Stimulated activated memory B cell treated with anti-CD40 and anti-IgM and Interleukin-4, amounts not matched to agents 10 μg/mL and 1 μg/mL and 100 μg/mL, for 72 hours (primary cell): ENCODE results near the gene TRMT112.
A peak's percentile ranks its signal among the peaks of the same experiment; 100 is the strongest.

Experiments used
- ATAC-seq: fragments of 150-1000 bp; cut with Tn5 transposase; 2 replicates; pipeline ENCODE4 v1.10.0; 2021
- H3K27ac Mint-ChIP-seq: one replicate; pipeline ENCODE4 v1.8.0; 2022; ENCODE audit warnings: mild to moderate bottlenecking, mixed read lengths
- H3K27me3 Mint-ChIP-seq: one replicate; pipeline ENCODE4 v1.8.0; 2022; ENCODE audit warnings: mixed read lengths
- H3K36me3 Mint-ChIP-seq: one replicate; pipeline ENCODE4 v1.8.0; 2022; ENCODE audit warnings: mixed read lengths
- H3K4me1 Mint-ChIP-seq: one replicate; pipeline ENCODE4 v1.8.0; 2022; ENCODE audit warnings: mixed read lengths
- H3K4me3 Mint-ChIP-seq: one replicate; pipeline ENCODE4 v1.8.0; 2022; ENCODE audit warnings: mild to moderate bottlenecking, moderate library complexity, mixed read lengths
- H3K9me3 Mint-ChIP-seq: one replicate; pipeline ENCODE4 v1.8.0; 2022; ENCODE audit warnings: mixed read lengths

The TRMT112 gene

GRCh38 chr11:64355078-64355940 lies 38.0 kb upstream of the TRMT112 start:
- H3K27me3 Mint-ChIP-seq, result no peaks in the 10 kb centered on the region
- no peak overlapping the region for H3K4me3 Mint-ChIP-seq
- peak overlapping the region; percentile 67 for H3K27ac Mint-ChIP-seq
- peaks cover 25% of the 10 kb centered on the region for H3K36me3 Mint-ChIP-seq
- peak; percentile 35 for ATAC-seq
- H3K9me3 Mint-ChIP-seq, result no peaks in the 10 kb centered on the region
- H3K4me1 Mint-ChIP-seq, result peaks cover 54% of the 10 kb centered on the region

- H3K27ac Mint-ChIP-seq, result no peak overlapping the region
- no peaks in the 10 kb centered on the region for H3K27me3 Mint-ChIP-seq
- ATAC-seq, result no peak
- H3K36me3 Mint-ChIP-seq, result peaks cover 32% of the 10 kb centered on the region
- no peak overlapping the region for H3K4me3 Mint-ChIP-seq
- H3K9me3 Mint-ChIP-seq, result no peaks in the 10 kb centered on the region
- peaks cover 44% of the 10 kb centered on the region for H3K4me1 Mint-ChIP-seq
These were observed 36.6 kb upstream of the TRMT112 start for GRCh38 chr11:64353715-64354506.

GRCh38 chr11:64352995-64353714 lies 35.8 kb upstream of the TRMT112 start:
- Mint-ChIP-seq H3K4me1 (peaks cover 41% of the 10 kb centered on the region), H3K9me3 (no peaks in the 10 kb centered on the region), H3K36me3 (peaks cover 34% of the 10 kb centered on the region), H3K27me3 (no peaks in the 10 kb centered on the region), H3K4me3 (no peak overlapping the region), H3K27ac (no peak overlapping the region)
- no peak for ATAC-seq

- Mint-ChIP-seq H3K4me3 (no peak overlapping the region), H3K36me3 (peaks cover 37% of the 10 kb centered on the region), H3K27me3 (no peaks in the 10 kb centered on the region), H3K9me3 (no peaks in the 10 kb centered on the region), H3K4me1 (peaks cover 33% of the 10 kb centered on the region), H3K27ac (no peak overlapping the region)
- no peak for ATAC-seq
These were observed 35.0 kb upstream of the TRMT112 start for GRCh38 chr11:64352099-64352994.

GRCh38 chr11:64351136-64351631 lies 33.8 kb upstream of the TRMT112 start:
- no peak overlapping the region for H3K4me3 Mint-ChIP-seq
- H3K9me3 Mint-ChIP-seq, result no peaks in the 10 kb centered on the region
- peaks cover 26% of the 10 kb centered on the region for H3K4me1 Mint-ChIP-seq
- peaks cover 40% of the 10 kb centered on the region for H3K36me3 Mint-ChIP-seq
- peak; percentile 47 for ATAC-seq
- H3K27ac Mint-ChIP-seq, result peak overlapping the region; percentile 55
- H3K27me3 Mint-ChIP-seq, result no peaks in the 10 kb centered on the region

GRCh38 chr11:64349404-64349803 lies 32.0 kb upstream of the TRMT112 start:
- peaks cover 26% of the 10 kb centered on the region for H3K4me1 Mint-ChIP-seq
- H3K27ac Mint-ChIP-seq, result peak overlapping the region; percentile 20
- no peak overlapping the region for H3K4me3 Mint-ChIP-seq
- no peak for ATAC-seq
- peaks cover 56% of the 10 kb centered on the region for H3K36me3 Mint-ChIP-seq
- no peaks in the 10 kb centered on the region for H3K27me3 Mint-ChIP-seq
- H3K9me3 Mint-ChIP-seq, result no peaks in the 10 kb centered on the region

- Mint-ChIP-seq H3K27me3 (no peaks in the 10 kb centered on the region), H3K4me3 (no peak overlapping the region), H3K36me3 (peaks cover 60% of the 10 kb centered on the region), H3K4me1 (peaks cover 26% of the 10 kb centered on the region), H3K27ac (no peak overlapping the region), H3K9me3 (no peaks in the 10 kb centered on the region)
- no peak for ATAC-seq
These were observed 31.6 kb upstream of the TRMT112 start for GRCh38 chr11:64349025-64349387.

GRCh38 chr11:64348383-64349024 lies 31.1 kb upstream of the TRMT112 start:
- Mint-ChIP-seq H3K27me3 (no peaks in the 10 kb centered on the region), H3K9me3 (no peaks in the 10 kb centered on the region), H3K4me3 (no peak overlapping the region), H3K36me3 (peaks cover 62% of the 10 kb centered on the region), H3K4me1 (peaks cover 26% of the 10 kb centered on the region), H3K27ac (no peak overlapping the region)
- no peak for ATAC-seq

- H3K9me3 Mint-ChIP-seq, result no peaks in the 10 kb centered on the region
- H3K36me3 Mint-ChIP-seq, result peaks cover 63% of the 10 kb centered on the region
- no peak overlapping the region for H3K27ac Mint-ChIP-seq
- peaks cover 32% of the 10 kb centered on the region for H3K4me1 Mint-ChIP-seq
- no peak for ATAC-seq
- no peaks in the 10 kb centered on the region for H3K27me3 Mint-ChIP-seq
- H3K4me3 Mint-ChIP-seq, result no peak overlapping the region
These were observed 30.0 kb upstream of the TRMT112 start for GRCh38 chr11:64347193-64347867.

- Mint-ChIP-seq H3K4me1 (peaks cover 40% of the 10 kb centered on the region), H3K36me3 (peaks cover 64% of the 10 kb centered on the region), H3K27ac (no peak overlapping the region), H3K4me3 (no peak overlapping the region), H3K27me3 (no peaks in the 10 kb centered on the region), H3K9me3 (no peaks in the 10 kb centered on the region)
- ATAC-seq, result no peak
These were observed 27.4 kb upstream of the TRMT112 start for GRCh38 chr11:64344787-64345186.

- Mint-ChIP-seq H3K9me3 (no peaks in the 10 kb centered on the region), H3K4me3 (no peak overlapping the region), H3K4me1 (peaks cover 48% of the 10 kb centered on the region), H3K27me3 (no peaks in the 10 kb centered on the region), H3K36me3 (peaks cover 57% of the 10 kb centered on the region), H3K27ac (peak overlapping the region; percentile 17)
- no peak for ATAC-seq
These were observed 26.6 kb upstream of the TRMT112 start for GRCh38 chr11:64343767-64344559.

GRCh38 chr11:64342869-64343745 lies 25.7 kb upstream of the TRMT112 start:
- Mint-ChIP-seq H3K4me1 (peaks cover 51% of the 10 kb centered on the region), H3K4me3 (no peak overlapping the region), H3K27me3 (no peaks in the 10 kb centered on the region), H3K27ac (peak overlapping the region; percentile 91), H3K36me3 (peaks cover 54% of the 10 kb centered on the region), H3K9me3 (no peaks in the 10 kb centered on the region)
- no peak for ATAC-seq
